ENCODE data around the gene BHLHA15.

The BHLHA15 gene

GRCh38 chr7:98228801-98229200 is 17.6 kb downstream of the BHLHA15 start:
- no peak for DNase-seq

DNA sequence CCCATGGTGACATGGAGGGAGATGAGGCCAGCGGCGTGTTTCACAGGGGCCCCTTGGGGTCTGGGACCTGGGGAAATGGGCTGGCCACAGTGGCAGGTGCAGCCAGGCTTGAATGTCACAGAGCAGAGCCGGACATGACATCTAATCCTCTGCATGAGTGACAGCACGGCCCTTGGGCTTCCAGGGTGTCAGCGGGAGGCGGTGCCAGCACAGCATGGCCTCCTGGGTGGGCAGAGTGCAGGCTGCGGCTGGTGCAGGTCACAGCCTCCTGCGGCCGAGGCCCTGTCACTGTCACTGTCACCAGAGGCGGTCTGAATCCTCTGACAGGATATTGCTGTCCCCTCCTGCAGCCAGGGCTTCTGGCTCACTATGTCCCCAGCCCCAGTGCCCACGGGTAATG is 18.2 kb downstream of the BHLHA15 start:
- DNase-seq, result no peak

- no peak for DNase-seq
Observed at GRCh38 chr7:98229991-98230745, 18.9 kb downstream of the BHLHA15 start.

GRCh38 chr7:98230746-98231471 is 19.7 kb downstream of the BHLHA15 start:
- no peak for DNase-seq

GRCh38 chr7:98231493-98232262 is 20.4 kb downstream of the BHLHA15 start:
- DNase-seq, result no peak

DNA sequence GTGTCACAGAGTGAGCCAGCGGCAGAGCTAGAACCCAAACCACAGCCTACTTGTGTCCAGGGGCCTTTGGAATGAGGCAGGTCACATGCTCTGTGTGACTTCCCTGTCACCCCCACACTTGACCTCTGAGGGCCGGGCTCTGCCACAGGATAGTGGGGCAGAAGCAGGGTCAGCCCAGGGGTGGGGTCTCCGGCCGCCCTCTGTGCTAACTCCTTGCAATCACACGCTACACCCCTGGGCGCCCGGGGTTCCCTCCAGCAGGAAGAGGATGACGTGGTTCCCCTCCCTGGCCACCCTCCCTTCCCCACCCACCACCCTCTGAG is 21.0 kb downstream of the BHLHA15 start:
- no peak for DNase-seq

DNA sequence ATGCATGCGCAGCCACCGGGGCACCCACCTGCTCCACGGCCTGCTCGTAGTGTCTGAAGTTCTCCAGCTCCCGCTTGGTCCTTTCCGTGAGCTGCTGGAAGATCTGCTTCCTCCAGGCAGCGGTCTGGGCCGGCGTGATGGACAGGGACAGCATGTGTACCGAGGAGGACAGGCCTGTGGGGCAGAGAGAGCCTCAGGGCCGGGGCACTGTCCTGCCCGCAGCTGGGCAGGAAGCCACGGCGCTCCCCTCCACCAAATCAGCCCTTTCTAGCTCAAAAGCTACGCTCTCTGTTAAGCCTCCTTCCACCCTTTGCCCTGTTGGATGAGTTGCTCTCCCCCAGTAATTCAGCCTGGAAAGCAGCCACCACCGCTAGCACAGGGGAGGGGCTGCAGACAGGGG is 21.6 kb downstream of the BHLHA15 start:
- DNase-seq, result no peak

DNA sequence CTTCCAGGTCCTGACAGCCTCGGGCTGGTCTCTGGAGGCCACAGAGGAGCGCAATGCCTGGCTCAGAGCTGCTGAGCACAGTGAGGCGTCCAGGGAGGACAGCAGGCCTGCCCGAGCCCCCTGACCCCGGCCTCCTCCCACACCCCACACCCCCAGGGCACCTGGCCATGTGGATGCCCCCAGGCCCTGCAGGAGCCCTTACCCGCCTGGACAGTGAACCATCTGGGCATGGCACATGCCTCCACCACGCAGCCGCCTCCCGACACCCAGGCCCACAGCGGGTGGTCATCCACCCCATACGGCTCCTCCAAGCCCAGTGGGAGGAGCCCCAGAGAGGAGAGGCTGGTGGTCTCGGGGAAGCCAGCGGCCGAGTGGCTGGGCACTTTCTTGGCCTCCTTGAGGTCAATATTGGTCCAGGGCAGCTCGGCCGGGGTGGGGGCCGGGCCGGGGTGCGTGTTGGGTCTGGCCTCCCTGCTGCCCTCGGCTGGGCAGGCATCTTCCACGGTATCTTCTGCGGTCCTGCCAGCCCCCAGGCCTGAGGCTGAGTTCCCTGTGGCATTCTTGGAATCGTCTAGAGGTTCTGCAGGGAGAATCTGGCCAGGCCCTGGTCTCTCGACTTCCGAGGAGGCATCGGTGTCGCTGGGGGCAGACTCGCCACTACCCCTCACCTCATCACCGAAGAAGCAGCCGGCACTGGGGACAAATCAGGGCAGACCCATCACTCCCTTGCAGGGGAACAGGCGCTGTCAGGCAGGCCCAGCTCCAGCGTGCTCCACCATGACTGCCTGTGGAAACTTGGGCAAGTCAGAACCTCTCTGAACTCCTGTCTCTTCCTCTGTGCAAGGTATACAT is 22.2 kb downstream of the BHLHA15 start:
- DNase-seq, result no peak

DNA sequence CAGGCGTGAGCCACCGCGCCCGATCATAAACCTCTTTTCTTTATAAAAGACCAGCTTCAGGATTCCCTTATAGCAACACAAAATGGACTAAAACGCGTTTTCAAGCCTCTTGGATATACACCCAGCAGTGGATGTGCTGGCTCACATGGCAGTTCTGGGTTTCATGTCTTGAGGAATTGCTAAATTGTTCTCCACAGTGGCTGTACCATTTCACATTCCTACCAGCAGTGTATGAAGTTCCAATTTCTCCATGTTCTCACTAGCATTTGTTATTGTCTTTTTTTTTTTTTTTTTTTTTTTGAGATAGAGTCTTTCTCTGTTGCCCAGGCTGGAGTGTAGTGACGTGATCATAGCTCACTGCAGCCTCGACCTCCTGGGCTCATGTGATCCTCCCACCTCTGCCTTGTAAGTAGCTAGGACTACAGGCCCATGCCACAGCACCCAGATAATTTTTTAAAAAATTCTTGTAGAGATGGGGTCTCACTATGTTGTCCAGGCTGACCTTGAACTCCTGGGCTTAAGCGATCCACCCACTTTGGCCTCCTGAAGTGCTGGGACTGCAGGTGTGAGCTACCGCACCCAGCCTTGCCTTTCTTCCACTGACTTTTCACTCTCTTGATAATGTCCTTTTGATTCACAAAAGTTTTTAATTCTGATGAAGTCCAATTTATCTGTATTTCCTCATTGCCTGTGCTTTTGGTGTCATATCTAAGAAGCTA is 23.3 kb downstream of the BHLHA15 start:
- DNase-seq, result no peak

- no peak for DNase-seq
Observed at GRCh38 chr7:98235901-98236300, 24.7 kb downstream of the BHLHA15 start.

- DNase-seq, result no peak
Observed at GRCh38 chr7:98236355-98237185, 25.3 kb downstream of the BHLHA15 start.

DNA sequence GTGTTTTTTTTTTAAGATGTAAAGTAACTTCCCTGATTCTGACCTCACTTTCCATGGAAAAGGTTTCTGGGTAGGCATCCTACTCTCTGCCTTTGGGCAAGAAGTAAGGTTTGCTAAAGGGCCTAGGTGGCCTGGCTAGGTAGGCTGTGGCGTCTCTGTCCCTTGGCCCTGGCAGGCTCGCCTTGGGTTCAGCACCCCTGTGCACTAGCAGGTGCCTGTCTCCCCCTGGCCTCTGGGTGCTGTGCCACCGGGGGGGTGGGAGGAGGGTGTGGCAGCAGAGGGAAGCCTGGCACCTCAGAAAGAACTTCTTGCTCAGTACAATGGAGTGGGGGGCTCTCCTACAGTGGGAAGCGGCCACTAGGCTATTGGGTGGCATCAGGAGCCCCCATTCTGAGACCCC is 26.8 kb downstream of the BHLHA15 start:
- DNase-seq, result no peak

DNA sequence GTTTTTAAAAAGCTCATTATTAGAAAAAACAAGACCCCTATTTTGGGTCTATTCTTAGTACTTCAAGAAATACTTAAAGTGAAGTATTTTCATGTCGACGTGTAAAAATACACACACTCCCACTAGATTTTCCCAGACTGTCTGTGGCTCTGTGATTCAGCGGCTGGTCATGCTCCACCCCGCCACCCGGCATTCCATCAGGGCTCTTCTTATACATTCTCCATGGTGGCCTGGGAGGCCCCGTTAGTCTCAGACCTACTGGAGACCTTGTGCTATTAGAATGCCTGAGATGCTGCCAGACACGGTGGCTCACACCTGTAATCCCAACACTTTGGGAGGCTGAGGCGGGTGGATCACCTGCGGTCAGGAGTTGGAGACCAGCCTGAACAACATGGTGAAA is 27.7 kb downstream of the BHLHA15 start:
- no peak for DNase-seq

- DNase-seq, result no peak
Observed at GRCh38 chr7:98240961-98241673, 29.9 kb downstream of the BHLHA15 start.

DNA sequence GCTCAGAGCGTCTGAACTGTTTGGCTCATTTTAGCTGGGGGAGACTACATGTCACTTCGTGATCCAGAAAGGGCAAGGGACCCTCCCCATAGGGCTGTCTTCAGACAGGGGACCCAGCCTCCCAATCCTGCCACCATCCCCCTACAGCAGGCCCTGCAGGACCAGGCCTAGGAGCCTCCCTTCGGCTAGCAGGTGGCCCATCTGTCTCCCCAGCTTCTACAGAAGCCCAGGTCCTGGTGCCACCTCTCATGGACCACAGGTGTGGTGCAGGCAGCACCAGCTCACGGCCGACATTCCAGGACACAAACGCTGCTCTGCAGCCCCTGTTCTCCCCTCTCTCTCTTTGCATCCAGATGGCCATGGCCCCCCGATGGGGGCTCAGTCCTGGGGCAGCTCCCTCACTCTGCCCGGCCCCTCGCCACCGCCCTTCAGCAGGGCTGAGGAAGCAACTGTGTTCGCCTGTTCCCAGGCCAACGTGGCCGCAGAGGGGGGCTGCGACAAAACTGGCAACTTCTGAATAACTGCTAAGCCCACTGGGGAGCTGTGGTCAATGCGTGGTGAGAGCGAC is 30.5 kb downstream of the BHLHA15 start:
- no peak for DNase-seq

- no peak for DNase-seq
Observed at GRCh38 chr7:98242342-98242741, 31.1 kb downstream of the BHLHA15 start.

- DNase-seq, result no peak
Observed at GRCh38 chr7:98242934-98243333, 31.7 kb downstream of the BHLHA15 start.

DNA sequence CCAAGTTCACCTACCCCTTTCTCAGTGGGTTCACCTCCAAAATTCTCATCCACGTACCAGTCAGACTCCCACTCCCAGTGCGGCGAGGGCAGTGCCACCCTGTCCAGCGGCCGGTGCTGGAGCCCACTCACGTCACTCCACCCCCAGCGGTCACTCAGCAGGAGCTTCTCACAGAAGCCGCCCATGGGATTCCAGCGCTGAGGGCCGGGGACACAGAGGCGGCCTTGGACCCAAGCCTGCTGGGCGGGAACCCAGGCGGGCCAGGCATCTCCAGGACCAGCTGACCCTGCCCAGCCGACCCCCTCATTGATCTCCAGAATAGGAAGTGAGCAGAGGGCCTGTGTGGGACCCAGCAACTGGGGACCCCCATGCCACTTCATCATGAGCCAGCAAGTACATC is 33.6 kb downstream of the BHLHA15 start:
- no peak for DNase-seq

- no peak for DNase-seq
Observed at GRCh38 chr7:98248156-98248555, 36.9 kb downstream of the BHLHA15 start.

DNA sequence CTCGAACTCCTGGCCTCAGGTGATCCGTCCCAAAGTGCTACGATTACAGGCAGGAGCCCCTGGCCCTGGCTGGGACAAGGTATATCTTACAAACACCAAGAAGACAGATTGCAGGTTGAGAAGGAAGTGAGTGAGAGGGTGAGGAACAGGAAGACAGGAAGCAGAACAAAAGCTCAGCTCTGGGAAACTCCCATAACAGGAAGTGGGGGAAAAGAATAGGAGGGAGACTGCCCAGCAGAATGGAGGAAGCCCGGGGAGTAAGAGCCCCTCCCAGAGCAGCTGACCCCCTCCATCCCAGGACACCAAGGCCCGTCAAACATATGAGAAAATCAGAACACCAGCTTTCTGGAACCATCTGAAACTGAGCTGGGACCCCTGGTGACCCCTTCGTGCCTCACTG is 37.9 kb downstream of the BHLHA15 start:
- no peak for DNase-seq

Measured in activated CD4-positive, CD25-positive, alpha-beta regulatory T cell (primary cell).